Loucy (cell line): ENCODE data around the gene PPCS.

Experiments
- H2AFZ ChIP-seq: fragments of 200-600 bp; sonication (generic); 2 replicates; pipeline ENCODE4 v1.6.0; 2016; ENCODE audit warnings: antibody characterized with exemption, mild to moderate bottlenecking, low read length, moderate library complexity
- H3F3A ChIP-seq: fragments of 200-600 bp; 2 replicates; pipeline ENCODE4 v1.6.0; 2016; ENCODE audit warnings: antibody characterized with exemption, low read depth, mild to moderate bottlenecking
- H3K27me3 ChIP-seq: fragments of 200-600 bp; sonication (generic); 2 replicates; pipeline ENCODE4 v1.6.1; 2014; ENCODE audit warnings: low read length, mild to moderate bottlenecking; ENCODE audit not compliant: insufficient read depth, poor library complexity, severe bottlenecking
- H3K36me3 ChIP-seq: fragments of 200-600 bp; sonication (generic); 2 replicates; pipeline ENCODE4 v1.6.1; 2016; ENCODE audit warnings: low read length; ENCODE audit not compliant: insufficient read depth
- H3K4me1 ChIP-seq: fragments of 200-600 bp; sonication (generic); 2 replicates; pipeline ENCODE4 v1.5.1; 2014; ENCODE audit warnings: low read length, mild to moderate bottlenecking; ENCODE audit not compliant: insufficient read depth, poor library complexity, severe bottlenecking
- H3K4me2 ChIP-seq: fragments of 200-600 bp; sonication (generic); 2 replicates; pipeline ENCODE4 v1.6.0; 2014; ENCODE audit warnings: antibody characterized with exemption, low read length, low read depth, mild to moderate bottlenecking; ENCODE audit not compliant: poor library complexity, severe bottlenecking
- H3K4me3 ChIP-seq: fragments of 200-600 bp; sonication (generic); 2 replicates; pipeline ENCODE4 v1.5.1; 2014; ENCODE audit warnings: low read length, mild to moderate bottlenecking, mixed read lengths; ENCODE audit not compliant: poor library complexity, severe bottlenecking
- H3K79me2 ChIP-seq: fragments of 200-600 bp; sonication (generic); 2 replicates; pipeline ENCODE4 v1.6.1; 2014; ENCODE audit warnings: low read length; ENCODE audit not compliant: insufficient read depth
- H3K9ac ChIP-seq: fragments of 200-600 bp; sonication (generic); 2 replicates; pipeline ENCODE4 v1.6.0; 2014; ENCODE audit warnings: mild to moderate bottlenecking, low read depth, low read length, moderate library complexity; ENCODE audit not compliant: poor library complexity, severe bottlenecking
- H3K9me2 ChIP-seq: fragments of 200-600 bp; sonication (generic); replicated peaks from 2 replicates; pipeline ENCODE4 v1.6.1; 2016; ENCODE audit warnings: low read depth, low read length, mixed read lengths
- H3K9me3 ChIP-seq: fragments of 200-600 bp; sonication (generic); 2 replicates; pipeline ENCODE4 v1.6.1; 2014; ENCODE audit warnings: mild to moderate bottlenecking, antibody characterized with exemption, low read length, low read depth; ENCODE audit not compliant: insufficient read depth
- H4K20me1 ChIP-seq: fragments of 200-600 bp; sonication (generic); 2 replicates; pipeline ENCODE4 v1.6.0; 2014; ENCODE audit warnings: antibody characterized with exemption, low read length, mild to moderate bottlenecking; ENCODE audit not compliant: insufficient read depth, poor library complexity, severe bottlenecking
- CTCF ChIP-seq: fragments of 200-600 bp; sonication (generic); conservative IDR thresholded peaks from 2 replicates; pipeline ENCODE4 v1.5.1; 2014; ENCODE audit warnings: mild to moderate bottlenecking, antibody characterized with exemption, low read length
- EZH2phosphoT487 ChIP-seq: fragments of 200-600 bp; IDR thresholded peaks from 2 replicates; pipeline ENCODE4 v1.6.1; 2018; ENCODE audit warnings: antibody characterized with exemption, mild to moderate bottlenecking, moderate library complexity, borderline replicate concordance

Gene PPCS

DNA sequence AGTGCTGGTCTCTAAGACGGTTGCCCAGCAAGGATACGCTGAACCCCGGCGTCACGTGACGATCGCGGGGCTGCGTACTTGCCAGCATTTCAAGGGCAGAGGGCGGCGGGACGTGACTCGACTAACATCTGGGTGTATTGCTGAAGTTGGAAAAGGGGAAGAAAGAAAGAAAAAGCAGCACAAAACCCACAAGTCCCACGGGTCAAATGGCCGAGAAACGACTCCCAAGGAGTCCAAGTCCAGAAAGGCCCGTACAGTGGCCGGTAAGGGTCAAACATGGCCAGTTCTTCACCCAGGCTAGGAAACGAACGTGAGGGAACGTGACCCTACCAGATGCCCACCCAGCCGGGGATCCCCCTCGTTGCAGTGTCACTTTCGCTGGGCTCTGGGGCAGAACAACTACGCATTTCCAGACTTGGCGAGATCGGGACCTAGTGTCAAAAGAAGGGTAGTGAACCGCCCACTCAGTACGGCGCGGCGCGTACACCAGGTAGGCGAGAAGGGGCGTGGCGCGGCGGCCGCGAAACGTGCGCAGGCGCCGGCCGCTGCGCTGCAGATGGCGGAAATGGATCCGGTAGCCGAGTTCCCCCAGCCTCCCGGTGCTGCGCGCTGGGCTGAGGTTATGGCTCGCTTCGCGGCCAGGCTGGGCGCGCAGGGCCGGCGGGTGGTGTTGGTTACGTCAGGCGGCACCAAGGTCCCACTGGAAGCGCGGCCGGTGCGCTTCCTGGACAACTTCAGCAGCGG lies at the start of gene PPCS, which contains the start of gene ZMYND12:
PPCS (plus strand) TSS at position 534 of the 744 bp plus-strand sequence; CDS start at position 557, 23 bp downstream.
ZMYND12 (minus strand) TSS at position 13 of the 744 bp plus-strand sequence. CDS start 25 bp downstream, outside the sequence.
- no peaks in the 10 kb centered on the region for H3K9me2 ChIP-seq
- H4K20me1 ChIP-seq = peaks cover 8% of the 10 kb centered on the region
- peak within 1 kb of the TSS; percentile 89 for H3K9ac ChIP-seq
- H3K36me3 ChIP-seq = peaks cover 4% of the 10 kb centered on the region; the same call in 1 of the 2 replicates
- no peaks in the 10 kb centered on the region for H3K9me3 ChIP-seq
- peak within 1 kb of the TSS; percentile 97 for H3K4me2 ChIP-seq
- TF ChIP-seq CTCF (no peak), EZH2phosphoT487 (no peak)
- H3F3A ChIP-seq = no peaks in the 10 kb centered on the region
- peaks cover 23% of the 10 kb centered on the region for H3K79me2 ChIP-seq
- H2AFZ ChIP-seq = peak within 1 kb of the TSS; percentile 98
- H3K27me3 ChIP-seq = no peaks in the 10 kb centered on the region
- H3K4me3 ChIP-seq = peak within 1 kb of the TSS; percentile 88
- H3K4me1 ChIP-seq = peaks cover 17% of the 10 kb centered on the region

GRCh38 chr1:42414551-42415496 lies 41.5 kb upstream of the PPCS start:
- no peak for TF ChIP-seq CTCF
- no peak for TF ChIP-seq EZH2phosphoT487
- Histone ChIP-seq H3K9me2 (no peaks in the 10 kb centered on the region), H3K9me3 (no peaks in the 10 kb centered on the region), H3K79me2 (no peaks in the 10 kb centered on the region), H3K4me3 (no peak overlapping the region), H3K36me3 (no peaks in the 10 kb centered on the region), H4K20me1 (no peaks in the 10 kb centered on the region), H3K27me3 (no peaks in the 10 kb centered on the region), H3K9ac (no peak overlapping the region), H3K4me2 (no peak overlapping the region), H2AFZ (no peak overlapping the region), H3F3A (no peaks in the 10 kb centered on the region), H3K4me1 (no peaks in the 10 kb centered on the region)

DNA sequence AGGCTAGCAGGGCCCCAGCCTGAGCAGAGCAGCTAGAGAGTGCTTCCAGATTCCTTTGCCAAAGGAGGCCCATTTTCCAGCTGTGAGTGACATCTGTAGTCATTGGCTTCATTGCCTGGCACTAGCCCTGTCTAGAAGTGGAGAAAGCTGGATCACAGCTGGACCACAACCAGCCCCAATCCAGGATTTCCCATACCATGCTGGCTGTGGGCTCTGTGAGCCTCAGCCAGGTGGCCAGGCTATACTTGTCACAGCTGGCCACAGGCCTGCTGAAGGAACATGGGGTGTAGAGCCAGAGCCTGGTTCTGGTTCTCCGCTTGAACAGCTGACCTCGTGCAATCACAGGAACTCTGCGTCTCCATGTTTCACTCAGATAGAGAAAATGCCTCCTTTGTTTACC lies 39.2 kb upstream of the PPCS start:
- Histone ChIP-seq H3K9me2 (no peaks in the 10 kb centered on the region), H3K4me1 (no peaks in the 10 kb centered on the region), H3K4me2 (no peak overlapping the region), H3K4me3 (no peak overlapping the region), H2AFZ (no peak overlapping the region), H3K9me3 (no peaks in the 10 kb centered on the region), H3K9ac (no peak overlapping the region), H3F3A (no peaks in the 10 kb centered on the region), H3K27me3 (no peaks in the 10 kb centered on the region), H3K36me3 (no peaks in the 10 kb centered on the region), H4K20me1 (no peaks in the 10 kb centered on the region), H3K79me2 (no peaks in the 10 kb centered on the region)
- TF ChIP-seq CTCF (no peak), EZH2phosphoT487 (no peak)
